H1 (cell line): Measurements from ENCODE around the gene PAX3.

Experiments
- CREB1 ChIP-seq: IDR thresholded peaks from 2 replicates; pipeline ENCODE4 v1.6.1; 2012; ENCODE audit warnings: inconsistent platforms
- TF ChIP-seq, protein P1 (sequence below), 3 experiments: IDR thresholded peaks; 1 replicate in 2 of 3; 2 replicates in 1 of 3; pipeline versions ENCODE4 v1.5.1 to v1.6.1; 2011; ENCODE audit warnings: low read length in 3 of 3, mild to moderate bottlenecking in 3 of 3, inconsistent platforms in 2 of 3, low read depth in 1 of 3, moderate library complexity in 1 of 3; ENCODE audit not compliant: insufficient read depth in 1 of 3; ENCODE audit errors: control extremely low read depth in 1 of 3

- TF ChIP-seq CREB1: no peak
- TF ChIP-seq, protein P1, sequence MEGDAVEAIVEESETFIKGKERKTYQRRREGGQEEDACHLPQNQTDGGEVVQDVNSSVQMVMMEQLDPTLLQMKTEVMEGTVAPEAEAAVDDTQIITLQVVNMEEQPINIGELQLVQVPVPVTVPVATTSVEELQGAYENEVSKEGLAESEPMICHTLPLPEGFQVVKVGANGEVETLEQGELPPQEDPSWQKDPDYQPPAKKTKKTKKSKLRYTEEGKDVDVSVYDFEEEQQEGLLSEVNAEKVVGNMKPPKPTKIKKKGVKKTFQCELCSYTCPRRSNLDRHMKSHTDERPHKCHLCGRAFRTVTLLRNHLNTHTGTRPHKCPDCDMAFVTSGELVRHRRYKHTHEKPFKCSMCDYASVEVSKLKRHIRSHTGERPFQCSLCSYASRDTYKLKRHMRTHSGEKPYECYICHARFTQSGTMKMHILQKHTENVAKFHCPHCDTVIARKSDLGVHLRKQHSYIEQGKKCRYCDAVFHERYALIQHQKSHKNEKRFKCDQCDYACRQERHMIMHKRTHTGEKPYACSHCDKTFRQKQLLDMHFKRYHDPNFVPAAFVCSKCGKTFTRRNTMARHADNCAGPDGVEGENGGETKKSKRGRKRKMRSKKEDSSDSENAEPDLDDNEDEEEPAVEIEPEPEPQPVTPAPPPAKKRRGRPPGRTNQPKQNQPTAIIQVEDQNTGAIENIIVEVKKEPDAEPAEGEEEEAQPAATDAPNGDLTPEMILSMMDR (IDR thresholded peaks at IDR 0.05; ENCODE audit: control extremely low read depth in 1 of 3, insufficient read depth in 1 of 3, low read depth in 1 of 3, low read length in 3 of 3): no peak
Observed at GRCh38 chr2:222179592-222179991, 119.2 kb downstream of the PAX3 start.
